Adrenal gland (tissue), 12 donors: ENCODE results near the gene BMP8B. TPM values are rescaled to one million over a fixed set of nuclear protein-coding genes. Genes with fewer than 3 reads are reported as not detected.

Source experiments
- DNase-seq, 7 donors: peaks; one replicate each; pipeline ENCODE4 v3.0.0-alpha.2; 2019 to 2020
- H3K27ac ChIP-seq, 5 donors: fragments of 200-600 bp; sonication (generic) in 4 of 5; 1 replicate in 3 of 5; 2 replicates in 2 of 5; pipeline versions ENCODE4 v1.5.1 to v1.8.0; 2016 to 2020; ENCODE audit warnings: mild to moderate bottlenecking in 1 of 5
- H3K27me3 ChIP-seq: fragments of 200-600 bp; 2 replicates; pipeline ENCODE4 v1.8.0; 2021
- H3K36me3 ChIP-seq, 2 donors: fragments of 200-600 bp; replicated peaks in 1 of 2; 1 replicate in 1 of 2; 2 replicates in 1 of 2; pipeline versions ENCODE4 v1.5.1 to v1.8.0; 2018 to 2022
- H3K4me1 ChIP-seq, 2 donors: fragments of 200-600 bp; replicated peaks in 1 of 2; 1 replicate in 1 of 2; 2 replicates in 1 of 2; pipeline versions ENCODE4 v1.5.1 to v1.8.0; 2018 to 2021
- H3K4me3 ChIP-seq, 4 donors: fragments of 200-600 bp; sonication (generic) in 3 of 4; one replicate each; pipeline ENCODE4 v1.5.1; 2016 to 2018
- H3K9me3 ChIP-seq, 3 donors: fragments of 200-600 bp; sonication (generic) in 1 of 3; replicated peaks in 1 of 3; 1 replicate in 2 of 3; 2 replicates in 1 of 3; pipeline versions ENCODE4 v1.5.1 to v1.8.0; 2016 to 2021
- CTCF ChIP-seq, 6 experiments: fragments of 450-650 bp in 4 of 6; fragments of 200-600 bp in 2 of 6; sonication (generic) in 1 of 6; IDR thresholded peaks; 1 replicate in 5 of 6; 2 replicates in 1 of 6; pipeline versions ENCODE4 v1.5.1 to v1.8.0; 2016 to 2021; ENCODE audit warnings: antibody characterized with exemption in 6 of 6, mild to moderate bottlenecking in 2 of 6, moderate library complexity in 1 of 6
- POLR2A ChIP-seq, 2 donors: fragments of 450-650 bp; IDR thresholded peaks; one replicate each; pipeline ENCODE4 v1.6.1; 2017; ENCODE audit warnings: antibody characterized with exemption in 2 of 2, mild to moderate bottlenecking in 2 of 2, moderate library complexity in 1 of 2
- WGBS, 4 donors: extraction: QIAGEN DNeasy Blood & Tissue Kit in 2 of 4; methylation state at CpG; one replicate each; pipeline versions ENCODE4 v1.1.5 to v1.1.7; 2013 to 2017; 5-methylcytosine and 5-hydroxymethylcytosine counted together
- intact Hi-C, 2 donors: fragments of 100-400 bp; cut with DNase I; formaldehyde crosslinking; loops; one replicate each; pipeline versions ENCODE4 v1.14.1 to v1.15.0; 2022 to 2023
- polyA plus RNA-seq, 3 donors: library from polyadenylated mRNA; stranded (reverse); fragments of 200-250 nt in 2 of 3; fragments of 350-450 nt in 1 of 3; fragmentation: Illumina TruSeq in 1 of 3; extraction: RNeasy Lipid Tissue Mini Kit (QIAGEN cat#74804) in 1 of 3; gene quantifications; one replicate each; pipeline ENCODE4 v1.2.3, GENCODE V29; 2013 to 2014
- total RNA-seq, 9 donors: library from RNA; depleted of rRNA in 4 of 9; stranded (reverse); fragments of >200 nt in 4 of 9; fragments of 120-200 nt in 1 of 9; fragmentation: NEBNext Ultra II Directional in 1 of 9; extraction: Animal tissue kit (Norgen Biotek cat#: 25700) in 1 of 9; gene quantifications; one replicate each; pipeline versions ENCODE4 v1.1.0 to v1.2.4, GENCODE V29; 2013 to 2023
- donor health status: healthy with polysubstance abuse.
- donor health status: Bipolar disorder and iron deficiency.
- donor health status: DM: yes; HTN: yes; CAD: no.
- donor health status: DM: no; HTN: no; CAD: no.
- donor health status: DM: no; HTN: no; CAD: no.
- donor health status: DM: yes; HTN: yes; CAD: no.

Gene BMP8B
- total and polyA plus RNA-seq, 12 donors, result 0.09 to 5.9 (median 1.0) TPM; not detected in 1

GRCh38 chr1:39758556-39759435 is 29.9 kb downstream of the BMP8B start:
- WGBS, 4 donors, result 91 to 97% (median 93%) methylated on average over 12 to 16 of the region's 16 CpGs
- DNase-seq, result no peak
- intact Hi-C loops, result no loop called here
- no peak for TF ChIP-seq CTCF (IDR thresholded peaks at IDR 0.05)
- TF ChIP-seq POLR2A (IDR thresholded peaks at IDR 0.05), result no peak
- no peaks in the 10 kb centered on the region for H3K27me3 ChIP-seq
- H3K4me1 ChIP-seq, result no peaks in the 10 kb centered on the region
- H3K27ac ChIP-seq, result no peak overlapping the region
- H3K36me3 ChIP-seq, result peaks cover 0 to 35% of the 10 kb centered on the region in 2 donors
- H3K9me3 ChIP-seq, result no peaks in the 10 kb centered on the region
- no peak overlapping the region for H3K4me3 ChIP-seq

GRCh38 chr1:39757501-39757900 is 31.2 kb downstream of the BMP8B start:
- TF ChIP-seq POLR2A (IDR thresholded peaks at IDR 0.05) (no peak), CTCF (IDR thresholded peaks at IDR 0.05) (no peak)
- intact Hi-C loops, result no loop called here
- no peaks in the 10 kb centered on the region for H3K9me3 ChIP-seq
- H3K36me3 ChIP-seq, result peaks cover 0 to 48% of the 10 kb centered on the region in 2 donors
- no peaks in the 10 kb centered on the region for H3K27me3 ChIP-seq
- H3K4me1 ChIP-seq, result no peaks in the 10 kb centered on the region
- H3K27ac ChIP-seq, result no peak overlapping the region
- no peak for DNase-seq
- WGBS, 4 donors, result 86 to 91% (median 88%) methylated on average over 5 of the region's 5 CpGs
- H3K4me3 ChIP-seq, result no peak overlapping the region

- Histone ChIP-seq H3K36me3 (peaks cover 0 to 62% of the 10 kb centered on the region in 2 donors), H3K4me3 (no peak overlapping the region), H3K4me1 (no peaks in the 10 kb centered on the region), H3K27me3 (no peaks in the 10 kb centered on the region), H3K9me3 (no peaks in the 10 kb centered on the region), H3K27ac (no peak overlapping the region)
- peak in 1 of 7 donors; percentile 50 for DNase-seq
- intact Hi-C loops, result no loop called here
- TF ChIP-seq POLR2A (IDR thresholded peaks at IDR 0.05) (no peak), CTCF (IDR thresholded peaks at IDR 0.05) (no peak)
- WGBS, 4 donors, result 85 to 98% (median 92%) methylated on average over 3 to 9 of the region's 9 CpGs
These were observed 32.6 kb downstream of the BMP8B start for GRCh38 chr1:39755965-39756659.

GRCh38 chr1:39754906-39755504 is 33.7 kb downstream of the BMP8B start:
- Histone ChIP-seq H3K27me3 (no peaks in the 10 kb centered on the region), H3K9me3 (no peaks in the 10 kb centered on the region), H3K36me3 (peaks cover 0 to 73% of the 10 kb centered on the region in 2 donors), H3K27ac (peak overlapping the region in 1 of 5 donors; percentile 6), H3K4me1 (no peaks in the 10 kb centered on the region), H3K4me3 (no peak overlapping the region)
- no peak for TF ChIP-seq CTCF (IDR thresholded peaks at IDR 0.05)
- no peak for TF ChIP-seq POLR2A (IDR thresholded peaks at IDR 0.05)
- 40 to 100% (median 94%) methylated on average over 1 to 2 of the region's 2 CpGs for WGBS, 4 donors
- peak in 1 of 7 donors; percentile 65 for DNase-seq
- intact Hi-C loops, result no loop called here
